DND-41 (cell line): ENCODE measurements around the gene MGA.

Source experiments
- EZH2 ChIP-seq: IDR thresholded peaks from 3 replicates; pipeline ENCODE4 v1.6.1; 2012; ENCODE audit warnings: borderline replicate concordance, low read depth, mild to moderate bottlenecking, moderate library complexity, low read length, inconsistent platforms; ENCODE audit not compliant: severe bottlenecking
- TF ChIP-seq, protein P1 (sequence below): IDR thresholded peaks from 2 replicates; pipeline ENCODE4 v1.5.1; 2012; ENCODE audit warnings: borderline replicate concordance, low read length, moderate library complexity, mild to moderate bottlenecking; ENCODE audit not compliant: poor library complexity, severe bottlenecking; ENCODE audit errors: extremely low read depth

DNA sequence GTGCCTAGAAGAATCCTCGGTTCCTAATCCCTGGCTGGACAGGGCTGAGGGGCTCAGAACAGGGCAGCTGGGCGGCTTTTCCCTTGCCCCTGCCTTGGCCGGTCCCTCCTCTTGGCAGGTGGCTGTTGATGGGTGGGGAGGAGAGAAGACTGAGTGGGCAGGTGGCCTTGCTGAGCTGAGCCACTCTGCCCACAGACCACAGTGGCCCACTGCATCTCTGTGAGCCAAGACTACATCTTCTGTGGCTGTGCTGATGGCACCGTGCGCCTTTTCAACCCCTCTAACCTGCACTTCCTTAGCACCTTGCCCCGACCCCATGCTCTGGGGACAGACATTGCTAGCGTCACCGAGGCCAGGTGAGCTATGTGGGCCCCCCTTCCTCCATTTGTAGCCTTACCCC, 153.2 kb downstream of the MGA start:
- TF ChIP-seq, protein P1, sequence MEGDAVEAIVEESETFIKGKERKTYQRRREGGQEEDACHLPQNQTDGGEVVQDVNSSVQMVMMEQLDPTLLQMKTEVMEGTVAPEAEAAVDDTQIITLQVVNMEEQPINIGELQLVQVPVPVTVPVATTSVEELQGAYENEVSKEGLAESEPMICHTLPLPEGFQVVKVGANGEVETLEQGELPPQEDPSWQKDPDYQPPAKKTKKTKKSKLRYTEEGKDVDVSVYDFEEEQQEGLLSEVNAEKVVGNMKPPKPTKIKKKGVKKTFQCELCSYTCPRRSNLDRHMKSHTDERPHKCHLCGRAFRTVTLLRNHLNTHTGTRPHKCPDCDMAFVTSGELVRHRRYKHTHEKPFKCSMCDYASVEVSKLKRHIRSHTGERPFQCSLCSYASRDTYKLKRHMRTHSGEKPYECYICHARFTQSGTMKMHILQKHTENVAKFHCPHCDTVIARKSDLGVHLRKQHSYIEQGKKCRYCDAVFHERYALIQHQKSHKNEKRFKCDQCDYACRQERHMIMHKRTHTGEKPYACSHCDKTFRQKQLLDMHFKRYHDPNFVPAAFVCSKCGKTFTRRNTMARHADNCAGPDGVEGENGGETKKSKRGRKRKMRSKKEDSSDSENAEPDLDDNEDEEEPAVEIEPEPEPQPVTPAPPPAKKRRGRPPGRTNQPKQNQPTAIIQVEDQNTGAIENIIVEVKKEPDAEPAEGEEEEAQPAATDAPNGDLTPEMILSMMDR, result no peak
- no peak for TF ChIP-seq EZH2
